Adrenal gland (tissue), 5 donors: Measurements from ENCODE around the gene PLA1A.

Source experiments
- POLR2A ChIP-seq, 2 donors: fragments of 450-650 bp; IDR thresholded peaks; one replicate each; pipeline ENCODE4 v1.6.1; 2017; ENCODE audit warnings: antibody characterized with exemption in 2 of 2, mild to moderate bottlenecking in 2 of 2, moderate library complexity in 1 of 2
- TF ChIP-seq, protein P1 (sequence below), 6 experiments: fragments of 450-650 bp in 4 of 6; fragments of 200-600 bp in 2 of 6; sonication (generic) in 1 of 6; IDR thresholded peaks; 1 replicate in 5 of 6; 2 replicates in 1 of 6; pipeline versions ENCODE4 v1.5.1 to v1.8.0; 2016 to 2021; ENCODE audit warnings: antibody characterized with exemption in 6 of 6, mild to moderate bottlenecking in 2 of 6, moderate library complexity in 1 of 6
- donor health status: DM: no; HTN: no; CAD: no.

DNA sequence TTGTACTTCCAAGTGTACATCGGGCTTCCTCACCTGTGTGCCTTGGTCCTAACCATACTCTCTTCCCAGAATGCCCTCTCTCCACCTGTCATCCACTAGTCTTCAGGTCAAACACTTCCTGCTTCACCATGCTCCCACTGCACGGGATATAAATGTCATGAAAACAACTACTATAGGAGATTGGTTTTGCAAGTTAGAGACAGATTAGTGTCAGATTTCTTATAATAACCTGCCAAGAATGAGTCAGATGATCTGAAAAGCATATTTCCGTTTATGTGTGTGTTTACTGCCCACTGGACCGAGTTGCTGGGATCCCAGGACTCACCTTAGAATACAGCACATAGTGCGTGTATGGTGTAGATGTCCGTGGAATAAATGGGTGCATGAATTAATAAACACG lies 21.4 kb downstream of the PLA1A start:
- TF ChIP-seq, protein P1, sequence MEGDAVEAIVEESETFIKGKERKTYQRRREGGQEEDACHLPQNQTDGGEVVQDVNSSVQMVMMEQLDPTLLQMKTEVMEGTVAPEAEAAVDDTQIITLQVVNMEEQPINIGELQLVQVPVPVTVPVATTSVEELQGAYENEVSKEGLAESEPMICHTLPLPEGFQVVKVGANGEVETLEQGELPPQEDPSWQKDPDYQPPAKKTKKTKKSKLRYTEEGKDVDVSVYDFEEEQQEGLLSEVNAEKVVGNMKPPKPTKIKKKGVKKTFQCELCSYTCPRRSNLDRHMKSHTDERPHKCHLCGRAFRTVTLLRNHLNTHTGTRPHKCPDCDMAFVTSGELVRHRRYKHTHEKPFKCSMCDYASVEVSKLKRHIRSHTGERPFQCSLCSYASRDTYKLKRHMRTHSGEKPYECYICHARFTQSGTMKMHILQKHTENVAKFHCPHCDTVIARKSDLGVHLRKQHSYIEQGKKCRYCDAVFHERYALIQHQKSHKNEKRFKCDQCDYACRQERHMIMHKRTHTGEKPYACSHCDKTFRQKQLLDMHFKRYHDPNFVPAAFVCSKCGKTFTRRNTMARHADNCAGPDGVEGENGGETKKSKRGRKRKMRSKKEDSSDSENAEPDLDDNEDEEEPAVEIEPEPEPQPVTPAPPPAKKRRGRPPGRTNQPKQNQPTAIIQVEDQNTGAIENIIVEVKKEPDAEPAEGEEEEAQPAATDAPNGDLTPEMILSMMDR (IDR thresholded peaks at IDR 0.05) = no peak
- no peak for TF ChIP-seq POLR2A (IDR thresholded peaks at IDR 0.05)
